Upper lobe of left lung (tissue), 4 donors: ENCODE data around the gene CCDC78.

Experiments used
- EP300 ChIP-seq, 4 donors: sonication (generic); formaldehyde crosslinking; IDR thresholded peaks; one replicate each; pipeline ENCODE4 v1.5.1; 2017; ENCODE audit warnings: antibody characterized with exemption in 4 of 4, control low read depth in 2 of 4
- POLR2A ChIP-seq, 4 donors: fragments of 450-650 bp; IDR thresholded peaks; one replicate each; pipeline ENCODE4 v1.5.1; 2016 to 2017; ENCODE audit warnings: antibody characterized with exemption in 4 of 4, mild to moderate bottlenecking in 2 of 4
- POLR2AphosphoS5 ChIP-seq, 2 donors: sonication (generic); formaldehyde crosslinking; IDR thresholded peaks; one replicate each; pipeline ENCODE4 v1.5.1; 2017; ENCODE audit warnings: antibody characterized with exemption in 2 of 2
- TF ChIP-seq, protein P1 (sequence below), 6 experiments: fragments of 450-650 bp in 4 of 6; fragments of 200-600 bp in 2 of 6; sonication (generic) in 2 of 6; IDR thresholded peaks; one replicate each; pipeline ENCODE4 v1.5.1; 2016 to 2019; ENCODE audit warnings: antibody characterized with exemption in 6 of 6

DNA sequence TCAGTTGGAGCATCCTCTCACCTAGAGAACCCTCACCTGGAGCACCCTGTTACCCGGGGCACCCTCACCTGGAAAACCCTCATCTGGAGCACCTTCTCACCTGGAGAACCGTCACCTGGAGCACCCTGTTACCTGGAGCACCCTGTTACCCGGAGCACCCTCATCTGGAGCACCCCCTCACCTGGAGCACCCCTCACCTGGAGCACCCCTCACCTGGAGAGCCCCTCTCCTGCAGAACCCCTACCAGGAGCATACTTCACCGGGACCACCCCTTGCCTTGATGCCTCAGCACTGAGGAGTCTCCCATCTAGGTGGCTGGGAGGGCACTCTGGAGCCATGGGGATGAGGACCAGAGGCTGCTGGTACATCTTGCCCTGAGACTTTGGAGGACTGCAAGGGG lies 17.3 kb downstream of the CCDC78 start:
- TF ChIP-seq, protein P1, sequence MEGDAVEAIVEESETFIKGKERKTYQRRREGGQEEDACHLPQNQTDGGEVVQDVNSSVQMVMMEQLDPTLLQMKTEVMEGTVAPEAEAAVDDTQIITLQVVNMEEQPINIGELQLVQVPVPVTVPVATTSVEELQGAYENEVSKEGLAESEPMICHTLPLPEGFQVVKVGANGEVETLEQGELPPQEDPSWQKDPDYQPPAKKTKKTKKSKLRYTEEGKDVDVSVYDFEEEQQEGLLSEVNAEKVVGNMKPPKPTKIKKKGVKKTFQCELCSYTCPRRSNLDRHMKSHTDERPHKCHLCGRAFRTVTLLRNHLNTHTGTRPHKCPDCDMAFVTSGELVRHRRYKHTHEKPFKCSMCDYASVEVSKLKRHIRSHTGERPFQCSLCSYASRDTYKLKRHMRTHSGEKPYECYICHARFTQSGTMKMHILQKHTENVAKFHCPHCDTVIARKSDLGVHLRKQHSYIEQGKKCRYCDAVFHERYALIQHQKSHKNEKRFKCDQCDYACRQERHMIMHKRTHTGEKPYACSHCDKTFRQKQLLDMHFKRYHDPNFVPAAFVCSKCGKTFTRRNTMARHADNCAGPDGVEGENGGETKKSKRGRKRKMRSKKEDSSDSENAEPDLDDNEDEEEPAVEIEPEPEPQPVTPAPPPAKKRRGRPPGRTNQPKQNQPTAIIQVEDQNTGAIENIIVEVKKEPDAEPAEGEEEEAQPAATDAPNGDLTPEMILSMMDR (IDR thresholded peaks at IDR 0.05): no peak
- TF ChIP-seq POLR2A (IDR thresholded peaks at IDR 0.05): no peak
- TF ChIP-seq EP300 (IDR thresholded peaks at IDR 0.05): no peak
- no peak for TF ChIP-seq POLR2AphosphoS5 (IDR thresholded peaks at IDR 0.05)
